SK-N-MC (cell line): ENCODE results near the gene DOCK10.

Experiments
- EZH2 ChIP-seq: fragments of 200-600 bp; sonication (generic); IDR thresholded peaks from one replicate; pipeline ENCODE4 v1.6.1; 2017; ENCODE audit warnings: antibody characterized with exemption
- FOXP2 ChIP-seq: optimal IDR thresholded peaks from 2 replicates; pipeline ENCODE3; 2011; ENCODE audit warnings: mild to moderate bottlenecking, moderate library complexity; ENCODE audit not compliant: insufficient read depth; ENCODE audit errors: extremely low read length, control extremely low read depth
- POLR2AphosphoS5 ChIP-seq: IDR thresholded peaks from 2 replicates; pipeline ENCODE4 v1.6.1; 2012; ENCODE audit warnings: mild to moderate bottlenecking, low read depth, low read length, borderline replicate concordance

- TF ChIP-seq EZH2 (no peak), POLR2AphosphoS5 (no peak), FOXP2 (no peak)
Measured at GRCh38 chr2:224722770-224723169, 319.5 kb downstream of the DOCK10 start.
